ENCODE data around the gene CACFD1. TPM values are rescaled to one million over a fixed set of nuclear protein-coding genes. Genes with fewer than 3 reads are reported as not detected.
"Not testable (repeated sequence)": the region's sequence is repeated elsewhere in the genome, so short reads cannot be mapped to it uniquely, and the experiment has no call there.

The CACFD1 gene
- total RNA-seq, 1 donor, result 4.4 TPM

DNA sequence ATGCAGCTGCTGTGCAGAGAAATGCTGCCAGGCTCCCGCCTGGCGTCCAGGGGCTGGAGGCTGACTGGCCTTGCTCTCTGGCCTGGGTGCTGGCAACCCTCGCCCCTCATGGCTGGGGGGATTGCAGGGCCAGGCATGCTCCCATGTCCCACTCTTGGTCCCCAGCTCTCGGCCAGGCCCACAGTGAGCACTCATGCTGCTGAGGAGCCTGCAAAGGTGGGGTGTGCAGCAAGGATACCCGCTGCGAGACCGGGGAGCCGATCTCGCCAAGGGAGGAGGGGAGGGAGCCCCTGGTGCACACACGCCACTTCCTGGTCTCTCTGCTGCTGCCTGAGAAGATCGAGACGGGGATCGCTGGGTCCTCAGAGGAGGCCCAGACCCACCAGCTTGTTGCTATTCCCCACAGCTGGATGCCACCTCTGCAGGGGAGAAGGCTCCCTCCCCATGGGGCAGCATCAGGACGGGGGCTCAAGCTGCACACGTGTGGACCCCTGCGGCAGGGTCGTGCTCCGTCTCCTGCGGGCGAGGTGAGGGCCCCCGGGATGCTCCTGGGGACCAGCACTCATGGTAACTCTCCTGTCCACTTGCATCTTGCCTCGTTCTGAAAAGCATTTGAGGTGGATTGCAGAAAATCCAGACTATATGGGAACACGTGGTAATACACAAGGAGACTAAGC, 14.3 kb upstream of the CACFD1 start:
- H3K4me3 ChIP-seq (ENCODE audit: low read depth, low read length), result no peak overlapping the region
- DNase-seq (ENCODE audit: low read depth), result no peak
- TF ChIP-seq, protein P1, sequence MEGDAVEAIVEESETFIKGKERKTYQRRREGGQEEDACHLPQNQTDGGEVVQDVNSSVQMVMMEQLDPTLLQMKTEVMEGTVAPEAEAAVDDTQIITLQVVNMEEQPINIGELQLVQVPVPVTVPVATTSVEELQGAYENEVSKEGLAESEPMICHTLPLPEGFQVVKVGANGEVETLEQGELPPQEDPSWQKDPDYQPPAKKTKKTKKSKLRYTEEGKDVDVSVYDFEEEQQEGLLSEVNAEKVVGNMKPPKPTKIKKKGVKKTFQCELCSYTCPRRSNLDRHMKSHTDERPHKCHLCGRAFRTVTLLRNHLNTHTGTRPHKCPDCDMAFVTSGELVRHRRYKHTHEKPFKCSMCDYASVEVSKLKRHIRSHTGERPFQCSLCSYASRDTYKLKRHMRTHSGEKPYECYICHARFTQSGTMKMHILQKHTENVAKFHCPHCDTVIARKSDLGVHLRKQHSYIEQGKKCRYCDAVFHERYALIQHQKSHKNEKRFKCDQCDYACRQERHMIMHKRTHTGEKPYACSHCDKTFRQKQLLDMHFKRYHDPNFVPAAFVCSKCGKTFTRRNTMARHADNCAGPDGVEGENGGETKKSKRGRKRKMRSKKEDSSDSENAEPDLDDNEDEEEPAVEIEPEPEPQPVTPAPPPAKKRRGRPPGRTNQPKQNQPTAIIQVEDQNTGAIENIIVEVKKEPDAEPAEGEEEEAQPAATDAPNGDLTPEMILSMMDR (IDR thresholded peaks at IDR 0.05; ENCODE audit: insufficient read depth, low read length), result no peak

DNA sequence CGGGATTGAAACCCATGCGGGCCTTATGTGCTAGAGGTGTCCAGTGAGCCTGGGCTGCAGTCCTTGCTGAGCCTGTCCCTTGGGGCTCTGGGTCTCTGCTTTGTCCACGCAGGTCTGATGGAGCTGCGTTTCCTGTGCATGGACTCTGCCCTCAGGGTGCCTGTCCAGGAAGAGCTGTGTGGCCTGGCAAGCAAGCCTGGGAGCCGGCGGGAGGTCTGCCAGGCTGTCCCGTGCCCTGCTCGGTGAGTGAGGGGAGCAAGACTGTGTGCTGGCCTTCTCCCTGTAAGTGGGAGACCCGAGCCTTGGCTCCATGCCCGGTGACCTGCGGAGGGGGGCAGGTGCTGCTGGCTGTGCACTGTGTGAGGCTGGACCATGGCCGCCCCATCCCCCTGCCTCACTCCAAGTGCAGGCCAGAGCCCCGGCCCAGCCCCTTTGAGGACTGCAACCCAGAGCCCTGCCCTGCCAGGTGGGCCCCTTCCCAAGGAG, 11.2 kb upstream of the CACFD1 start:
- DNase-seq (ENCODE audit: low read depth), result no peak
- TF ChIP-seq, protein P1 (IDR thresholded peaks at IDR 0.05; ENCODE audit: insufficient read depth, low read length), result no peak
- no peak overlapping the region for H3K4me3 ChIP-seq (ENCODE audit: low read depth, low read length)

DNA sequence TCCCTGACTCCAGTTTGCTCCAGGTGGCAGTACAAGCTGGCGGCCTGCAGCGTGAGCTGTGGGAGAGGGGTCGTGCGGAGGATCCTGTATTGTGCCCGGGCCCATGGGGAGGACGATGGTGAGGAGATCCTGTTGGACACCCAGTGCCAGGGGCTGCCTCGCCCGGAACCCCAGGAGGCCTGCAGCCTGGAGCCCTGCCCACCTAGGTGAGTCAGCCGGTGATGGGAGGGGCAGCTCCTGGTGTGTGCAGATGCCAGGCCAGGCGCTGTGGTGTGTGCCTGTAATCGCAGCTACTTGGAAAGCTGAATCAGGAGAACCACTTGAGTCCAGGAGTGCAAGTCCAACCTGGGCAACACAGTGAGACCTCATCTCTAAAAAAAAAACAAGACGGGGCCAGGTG, 10.0 kb upstream of the CACFD1 start:
- DNase-seq (ENCODE audit: low read depth), result no peak
- H3K4me3 ChIP-seq (ENCODE audit: low read depth, low read length), result no peak overlapping the region
- TF ChIP-seq, protein P1 (IDR thresholded peaks at IDR 0.05; ENCODE audit: insufficient read depth, low read length), result no peak

DNA sequence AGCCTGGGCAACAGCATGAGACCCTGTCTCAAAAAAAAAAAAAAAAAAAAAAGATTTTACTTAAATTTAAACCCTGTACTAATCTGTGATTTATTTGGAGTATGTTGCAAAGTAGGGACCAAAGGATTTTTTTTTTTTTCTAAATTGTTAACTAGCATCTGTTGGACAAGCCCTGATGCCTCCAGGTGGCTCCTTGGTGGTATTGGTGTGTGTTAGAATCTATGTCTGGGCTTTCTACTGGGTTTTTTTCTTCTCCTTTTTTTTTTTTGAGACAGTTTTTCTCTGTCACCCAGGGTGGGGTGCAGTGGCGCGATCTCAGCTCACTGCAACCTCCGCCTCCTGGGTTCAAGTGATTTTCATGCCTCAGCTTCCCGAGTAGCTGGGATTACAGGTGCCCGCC, 7.9 kb upstream of the CACFD1 start:
- DNase-seq (ENCODE audit: low read depth); H3K4me3 ChIP-seq (ENCODE audit: low read depth, low read length): not testable (repeated sequence)

DNA sequence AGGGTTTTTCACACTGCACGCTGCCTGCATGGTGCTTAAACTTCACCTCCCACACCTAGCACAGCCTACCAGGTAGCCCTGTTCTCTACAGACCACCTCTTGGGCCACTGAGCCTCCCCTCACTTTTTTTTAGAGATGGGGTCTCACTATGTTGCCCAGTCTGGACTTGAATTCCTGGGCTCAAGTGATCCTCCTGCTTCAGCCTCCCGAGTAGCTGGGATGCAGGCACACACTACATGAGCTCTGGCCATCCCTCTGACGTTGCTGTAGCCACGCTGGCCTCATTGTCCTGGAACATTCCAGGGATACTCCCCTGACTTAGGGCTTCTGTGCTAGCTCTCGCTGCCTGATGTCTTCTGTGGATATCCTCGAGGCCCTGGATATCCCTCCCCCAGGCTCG, 7.2 kb upstream of the CACFD1 start:
- TF ChIP-seq, protein P1 (IDR thresholded peaks at IDR 0.05; ENCODE audit: insufficient read depth, low read length), result no peak
- DNase-seq (ENCODE audit: low read depth), result no peak

DNA sequence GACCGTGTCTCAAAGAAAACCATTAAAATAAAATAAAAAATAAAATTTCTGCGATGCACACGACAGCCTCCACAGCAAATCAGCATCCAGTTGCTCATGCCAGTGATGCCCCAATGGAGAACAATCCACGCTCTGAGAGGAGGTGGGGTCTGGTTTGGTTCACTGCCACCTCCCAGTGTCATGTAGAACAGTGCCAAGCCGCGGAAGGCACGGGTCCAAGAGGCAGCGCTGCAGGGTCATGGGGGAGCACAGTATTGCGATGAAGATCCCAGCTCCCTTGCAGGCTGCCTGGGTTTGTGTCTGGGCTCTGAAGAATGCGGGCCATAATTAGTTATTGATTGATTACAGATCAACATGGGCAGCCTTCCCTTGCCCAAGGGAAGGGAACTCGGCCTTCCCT, 6.1 kb upstream of the CACFD1 start:
- no peak overlapping the region for H3K4me3 ChIP-seq (ENCODE audit: low read depth, low read length)
- DNase-seq (ENCODE audit: low read depth), result no peak
- TF ChIP-seq, protein P1 (IDR thresholded peaks at IDR 0.05; ENCODE audit: insufficient read depth, low read length), result no peak

More for the DNA sequence above, 7.2 kb upstream of the CACFD1 start:
- no peak overlapping the region for H3K4me3 ChIP-seq (ENCODE audit: low read depth, low read length)

DNA sequence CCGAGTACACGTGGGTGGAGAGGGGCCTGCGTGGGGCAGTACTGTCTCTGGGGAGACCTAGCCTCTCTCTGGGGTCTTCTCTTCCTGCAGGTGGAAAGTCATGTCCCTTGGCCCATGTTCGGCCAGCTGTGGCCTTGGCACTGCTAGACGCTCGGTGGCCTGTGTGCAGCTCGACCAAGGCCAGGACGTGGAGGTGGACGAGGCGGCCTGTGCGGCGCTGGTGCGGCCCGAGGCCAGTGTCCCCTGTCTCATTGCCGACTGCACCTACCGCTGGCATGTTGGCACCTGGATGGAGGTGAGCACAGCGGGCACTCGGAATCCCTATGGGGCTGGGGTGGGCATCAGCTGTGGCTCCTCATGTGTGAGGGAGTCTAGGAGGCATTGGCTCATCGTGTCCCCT, 5.5 kb upstream of the CACFD1 start:
- TF ChIP-seq, protein P1 (IDR thresholded peaks at IDR 0.05; ENCODE audit: insufficient read depth, low read length), result no peak
- H3K4me3 ChIP-seq (ENCODE audit: low read depth, low read length), result no peak overlapping the region
- DNase-seq (ENCODE audit: low read depth), result no peak

Data from fibroblast of the aortic adventitia (primary cell).